Endothelial cell of umbilical vein (primary cell): ENCODE results near the gene CYP2D6.

Experiments used
- CTCF ChIP-seq, 2 donors: IDR thresholded peaks; 1 replicate in 1 of 2; 2 replicates in 1 of 2; pipeline ENCODE4 v1.5.1; 2011; ENCODE audit warnings: low read length in 2 of 2, mild to moderate bottlenecking in 2 of 2, moderate library complexity in 2 of 2, control low read depth in 1 of 2, inconsistent platforms in 1 of 2, low read depth in 1 of 2; ENCODE audit not compliant: insufficient read depth in 1 of 2; ENCODE audit errors: extremely low read depth in 1 of 2
- EZH2 ChIP-seq: IDR thresholded peaks from 2 replicates; pipeline ENCODE4 v1.6.1; 2012; ENCODE audit warnings: borderline replicate concordance, low read depth, mild to moderate bottlenecking, moderate library complexity, low read length, inconsistent platforms; ENCODE audit not compliant: severe bottlenecking
- FOS ChIP-seq: IDR thresholded peaks from 2 replicates; pipeline ENCODE4 v1.6.1; 2011; ENCODE audit warnings: mild to moderate bottlenecking, low read length, moderate library complexity, borderline replicate concordance; ENCODE audit not compliant: insufficient read depth
- GATA2 ChIP-seq: IDR thresholded peaks from 2 replicates; pipeline ENCODE4 v1.7.0; 2011; ENCODE audit warnings: low read depth, mild to moderate bottlenecking, moderate library complexity, mixed read lengths, low read length; ENCODE audit not compliant: insufficient read length, insufficient read depth
- JUN ChIP-seq: IDR thresholded peaks from 2 replicates; pipeline ENCODE4 v1.6.1; 2011; ENCODE audit warnings: borderline replicate concordance, low read depth; ENCODE audit not compliant: insufficient read length, insufficient read depth
- POLR2A ChIP-seq: IDR thresholded peaks from 2 replicates; pipeline ENCODE4 v1.6.1; 2012; ENCODE audit warnings: low read depth, mild to moderate bottlenecking, control low read depth, low read length
- POLR2AphosphoS5 ChIP-seq: IDR thresholded peaks from 2 replicates; pipeline ENCODE4 v1.6.1; 2012; ENCODE audit warnings: low read depth, mild to moderate bottlenecking, control low read depth, low read length, moderate library complexity; ENCODE audit not compliant: insufficient read depth
- TF ChIP-seq, protein P1 (sequence below): IDR thresholded peaks from 2 replicates; pipeline ENCODE4 v1.6.1; 2011; ENCODE audit not compliant: insufficient read depth, insufficient read length

GRCh38 chr22:42131562-42131961, 952 bp upstream of the CYP2D6 start:
- TF ChIP-seq CTCF (IDR thresholded peaks at IDR 0.05; ENCODE audit: extremely low read depth in 1 of 2, insufficient read depth in 1 of 2, low read depth in 1 of 2, low read length in 2 of 2), result no peak
- no peak for TF ChIP-seq EZH2
- no peak for TF ChIP-seq POLR2A
- no peak for TF ChIP-seq POLR2AphosphoS5
- TF ChIP-seq JUN, result no peak
- TF ChIP-seq FOS, result no peak
- TF ChIP-seq, protein P1, sequence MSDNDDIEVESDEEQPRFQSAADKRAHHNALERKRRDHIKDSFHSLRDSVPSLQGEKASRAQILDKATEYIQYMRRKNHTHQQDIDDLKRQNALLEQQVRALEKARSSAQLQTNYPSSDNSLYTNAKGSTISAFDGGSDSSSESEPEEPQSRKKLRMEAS, result no peak
- TF ChIP-seq GATA2, result no peak
